ENCODE data around the gene CCDC92B. TPM values are rescaled to one million over a fixed set of nuclear protein-coding genes. Genes with fewer than 3 reads are reported as not detected.
"Not testable (repeated sequence)": the region's sequence is repeated elsewhere in the genome, so short reads cannot be mapped to it uniquely, and the experiment has no call there.

The CCDC92B gene
- total RNA-seq, 1 experiment from 2014 or later: 0.09 TPM

DNA sequence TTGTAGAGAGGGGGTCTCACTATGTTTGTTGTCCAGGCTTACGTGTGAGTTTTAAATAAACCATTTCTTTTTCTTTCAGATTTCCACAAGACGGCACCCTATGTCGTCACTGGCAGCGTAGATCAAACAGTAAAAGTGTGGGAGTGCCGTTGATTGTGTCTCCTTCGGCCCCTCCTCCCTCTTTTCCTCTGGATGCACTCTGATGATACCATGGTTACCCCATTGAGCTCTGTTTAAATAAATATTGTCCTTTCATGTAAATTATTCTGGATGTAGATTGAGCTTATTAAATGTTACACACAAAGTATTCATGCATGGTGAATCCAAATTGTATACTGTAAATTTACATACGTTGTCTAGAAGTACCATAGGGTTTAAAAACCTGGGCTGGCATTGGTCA lies 67.8 kb downstream of the CCDC92B start:
- intact Hi-C loops (cut with micrococcal nuclease; ENCODE audit: unreplicated experiment): loop anchor here (10.0 kb wide), 1 partner anchor 297 kb away; no protein-coding TSS in a partner anchor
- H3K27ac ChIP-seq (ENCODE audit: low read depth, low read length, poor library complexity, severe bottlenecking): no peak overlapping the region
- DNase-seq (ENCODE audit: low spot score): no peak
- no TSS peak for BruUV-seq (replicated peaks)
- peaks cover 60% of the 10 kb centered on the region for H3K36me3 ChIP-seq (ENCODE audit: insufficient read depth, low read length, poor library complexity, severe bottlenecking)
- POLR2A ChIA-PET (ENCODE audit: low non-redundant PET): interaction anchor here (0.6 kb wide), 1 partner anchor 42 kb away, joined by 6 read pairs; no protein-coding TSS in a partner anchor
- no peaks in the 10 kb centered on the region for H3K27me3 ChIP-seq (replicated peaks; ENCODE audit: insufficient read depth, low read depth, low read length, poor library complexity)
- H3K9me3 ChIP-seq (ENCODE audit: low read depth, low read length, poor library complexity, severe bottlenecking): no peaks in the 10 kb centered on the region
- no peak for TF ChIP-seq EZH2 (IDR thresholded peaks at IDR 0.05; ENCODE audit: borderline replicate concordance, low read depth, low read length, poor library complexity, severe bottlenecking)
- no peak for TF ChIP-seq CTCF (conservative IDR thresholded peaks at IDR 0.05; ENCODE audit: low read depth, low read length)
- no peak overlapping the region for H3K4me3 ChIP-seq (ENCODE audit: low read depth, low read length, poor library complexity, severe bottlenecking)
- no peaks in the 10 kb centered on the region for H3K4me1 ChIP-seq (ENCODE audit: insufficient read depth, low read length, poor library complexity, severe bottlenecking)
- CTCF ChIA-PET: no interaction called here

DNA sequence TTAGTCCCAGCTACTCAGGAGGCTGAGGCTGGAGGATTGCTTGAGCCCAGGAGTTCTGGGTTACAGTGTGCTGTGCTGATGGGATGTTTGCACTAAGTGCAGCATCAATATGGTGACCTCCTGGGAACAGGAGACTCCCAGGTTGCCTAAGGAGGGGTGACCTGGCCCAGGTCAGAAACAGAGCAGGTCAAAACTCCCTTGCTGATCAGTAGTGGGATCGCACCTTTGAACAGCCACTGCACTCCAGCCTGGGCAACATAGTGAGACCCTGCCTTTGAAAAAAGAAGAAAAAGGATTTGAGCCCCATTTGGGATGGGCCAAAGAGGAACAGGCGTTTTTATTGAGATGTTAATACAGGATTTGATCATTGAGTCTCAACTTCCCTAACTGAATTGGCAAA lies 68.5 kb downstream of the CCDC92B start:
- BruUV-seq (replicated peaks): no TSS peak
- Histone ChIP-seq H3K4me1 (ENCODE audit: insufficient read depth, low read length, poor library complexity, severe bottlenecking) (no peaks in the 10 kb centered on the region), H3K27ac (ENCODE audit: low read depth, low read length, poor library complexity, severe bottlenecking) (no peak overlapping the region), H3K9me3 (ENCODE audit: low read depth, low read length, poor library complexity, severe bottlenecking) (no peaks in the 10 kb centered on the region), H3K4me3 (ENCODE audit: low read depth, low read length, poor library complexity, severe bottlenecking) (no peak overlapping the region), H3K27me3 (replicated peaks; ENCODE audit: insufficient read depth, low read depth, low read length, poor library complexity) (no peaks in the 10 kb centered on the region), H3K36me3 (ENCODE audit: insufficient read depth, low read length, poor library complexity, severe bottlenecking) (peaks cover 65% of the 10 kb centered on the region)
- no peak for TF ChIP-seq EZH2 (IDR thresholded peaks at IDR 0.05; ENCODE audit: borderline replicate concordance, low read depth, low read length, poor library complexity, severe bottlenecking)
- TF ChIP-seq CTCF (conservative IDR thresholded peaks at IDR 0.05; ENCODE audit: low read depth, low read length): no peak
- POLR2A ChIA-PET (ENCODE audit: low non-redundant PET): no interaction called here
- CTCF ChIA-PET: no interaction called here
- no peak for DNase-seq (ENCODE audit: low spot score)
- intact Hi-C loops (cut with micrococcal nuclease; ENCODE audit: unreplicated experiment): loop anchor here (10.0 kb wide), 1 partner anchor 296 kb away; no protein-coding TSS in a partner anchor

DNA sequence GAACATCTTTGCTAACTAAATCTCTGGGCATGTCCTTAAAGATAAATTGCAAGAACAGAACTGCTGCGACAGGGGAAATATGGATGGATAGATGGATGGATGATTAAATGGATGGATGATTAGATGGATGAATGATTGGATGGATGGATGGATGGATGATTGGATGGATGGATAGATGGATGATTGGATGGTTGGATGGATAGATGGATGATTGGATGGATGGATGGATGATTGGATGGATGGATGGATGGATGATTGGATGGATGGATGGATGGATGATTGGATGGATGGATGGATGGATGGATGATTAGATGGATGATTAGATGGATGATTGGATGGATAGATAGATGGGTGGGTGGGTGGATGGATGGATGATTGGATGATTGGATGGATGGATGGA lies 70.2 kb downstream of the CCDC92B start:
- DNase-seq (ENCODE audit: low spot score); POLR2A ChIA-PET (ENCODE audit: low non-redundant PET); H3K4me3 ChIP-seq (ENCODE audit: low read depth, low read length, poor library complexity, severe bottlenecking); CTCF ChIA-PET; H3K27ac ChIP-seq (ENCODE audit: low read depth, low read length, poor library complexity, severe bottlenecking); H3K27me3 ChIP-seq (replicated peaks; ENCODE audit: insufficient read depth, low read depth, low read length, poor library complexity); H3K4me1 ChIP-seq (ENCODE audit: insufficient read depth, low read length, poor library complexity, severe bottlenecking); H3K9me3 ChIP-seq (ENCODE audit: low read depth, low read length, poor library complexity, severe bottlenecking); BruUV-seq (replicated peaks): not testable (repeated sequence)
- peaks cover 76% of the 10 kb centered on the region for H3K36me3 ChIP-seq (ENCODE audit: insufficient read depth, low read length, poor library complexity, severe bottlenecking)
- intact Hi-C loops (cut with micrococcal nuclease; ENCODE audit: unreplicated experiment): loop anchor here (10.0 kb wide), 2 partner anchors 164 to 254 kb away; partner anchors contain the start of gene METTL16

Small RNAs within 50 kb of the gene (microRNA-seq; reads per million reads assigned to microRNA genes)
- gene MIR1253: not detected
- gene MIR6776: 2.7 reads per million, percentile 3 among the genes with 10 or more reads in this experiment

Other genes starting within 250 kb of the CCDC92B start
- gene METTL16, start 237.8 kb downstream of the CCDC92B start, total RNA-seq (2021): 50.8 and 51.3 TPM in 2 replicates
- gene PAFAH1B1, start 156.0 kb downstream of the CCDC92B start, total RNA-seq (2021): 210 and 212 TPM in 2 replicates
- 153 and 162 TPM in 2 replicates for gene CLUH, start 37.9 kb downstream of the CCDC92B start, total RNA-seq (2021)
- gene RAP1GAP2, start 46.8 kb upstream of the CCDC92B start, total RNA-seq (2021): 0.04 and 0.06 TPM in 2 replicates